Measurements from ENCODE around the gene SH3RF3.
"Not testable (repeated sequence)": the region's sequence is repeated elsewhere in the genome, so short reads cannot be mapped to it uniquely, and the experiment has no call there.

SH3RF3 gene

DNA sequence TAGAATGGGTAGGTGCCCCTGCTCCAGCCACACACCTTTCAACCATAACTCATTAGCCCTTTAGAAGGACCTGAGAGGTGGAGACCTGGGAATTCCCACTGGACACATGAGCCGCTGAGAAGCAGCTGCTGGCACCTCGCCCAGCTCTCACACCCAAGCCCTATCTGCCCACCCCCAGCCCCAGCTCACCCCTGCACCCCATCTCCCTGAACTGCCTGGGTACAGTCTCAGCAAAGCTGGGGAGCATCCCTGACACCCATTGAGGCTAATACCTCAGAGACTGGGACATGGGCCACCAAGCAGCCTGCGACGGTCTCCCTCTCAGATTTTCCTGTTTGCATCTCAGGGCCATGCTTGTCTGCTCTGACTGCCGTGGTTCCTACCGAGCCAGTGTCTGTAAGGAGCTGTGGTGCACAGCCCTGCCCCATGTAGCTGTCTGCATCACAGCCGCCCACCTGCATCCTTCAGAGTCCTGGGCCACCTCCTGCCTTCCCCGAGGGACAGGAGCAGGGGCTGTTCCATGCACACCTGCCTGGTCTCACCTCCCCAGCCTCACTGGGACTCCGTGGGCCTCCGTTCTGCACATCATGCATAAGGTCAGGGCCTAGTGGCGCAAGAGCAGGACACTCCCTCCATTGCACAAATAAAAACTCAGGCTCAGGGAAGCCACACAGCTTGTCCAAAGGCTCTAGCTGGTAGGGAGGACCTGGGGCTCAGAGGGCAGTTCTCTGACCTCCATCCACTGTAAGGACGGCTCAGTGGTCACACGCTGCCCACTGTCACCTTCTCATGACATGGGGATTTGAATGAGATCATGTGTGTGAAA is 394.7 kb downstream of the SH3RF3 start:
- in situ Hi-C loops (cut with HindIII; ENCODE audit: low sequenced_read_pairs) = no loop called here

DNA sequence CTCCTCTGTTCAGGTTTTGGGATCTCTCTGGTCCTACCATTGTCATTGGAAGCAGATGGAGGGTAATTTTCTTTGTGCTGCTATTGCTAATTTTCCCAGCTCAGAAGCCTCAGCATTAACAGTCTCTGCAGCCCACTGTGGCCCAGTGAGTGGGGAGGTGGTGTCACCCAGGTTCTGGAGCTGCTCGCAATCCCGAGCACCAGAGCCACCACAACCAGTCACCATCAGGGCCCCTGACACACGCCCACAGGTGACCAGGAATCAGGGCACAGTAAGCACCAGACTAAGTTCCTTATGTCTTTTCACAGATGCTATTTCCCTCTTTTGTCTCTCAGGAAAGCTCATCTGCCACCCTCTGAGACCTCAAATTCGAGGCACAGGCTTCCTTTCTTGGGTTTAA is 396.8 kb downstream of the SH3RF3 start:
- in situ Hi-C loops (cut with HindIII; ENCODE audit: low sequenced_read_pairs) = no loop called here

DNA sequence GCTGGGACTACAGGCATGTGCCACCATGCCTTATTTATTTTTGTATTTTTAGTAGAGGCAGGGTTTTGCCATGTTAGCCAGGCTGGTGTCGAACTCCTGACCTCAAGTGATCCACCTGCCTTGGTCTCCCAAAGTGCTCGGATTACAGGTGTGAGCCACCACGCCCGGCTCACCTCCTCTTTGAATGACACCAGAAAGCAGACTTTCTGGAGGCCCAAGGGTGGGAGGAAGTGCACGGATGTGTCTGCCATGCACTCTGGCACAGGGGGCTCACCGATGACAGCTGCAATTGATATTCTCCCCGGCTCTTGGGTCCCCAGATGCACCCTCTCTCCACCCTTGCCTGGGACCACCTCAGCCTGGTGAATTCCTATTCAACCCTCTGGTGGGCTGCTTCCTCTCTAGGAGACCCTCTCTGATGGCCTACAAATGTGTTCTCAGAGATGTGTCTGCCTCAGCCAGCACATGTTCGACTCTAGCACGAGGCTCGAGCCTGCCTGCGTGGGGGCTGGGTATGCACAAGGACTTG is 397.5 kb downstream of the SH3RF3 start:
- in situ Hi-C loops (cut with HindIII; ENCODE audit: low sequenced_read_pairs) = no loop called here

DNA sequence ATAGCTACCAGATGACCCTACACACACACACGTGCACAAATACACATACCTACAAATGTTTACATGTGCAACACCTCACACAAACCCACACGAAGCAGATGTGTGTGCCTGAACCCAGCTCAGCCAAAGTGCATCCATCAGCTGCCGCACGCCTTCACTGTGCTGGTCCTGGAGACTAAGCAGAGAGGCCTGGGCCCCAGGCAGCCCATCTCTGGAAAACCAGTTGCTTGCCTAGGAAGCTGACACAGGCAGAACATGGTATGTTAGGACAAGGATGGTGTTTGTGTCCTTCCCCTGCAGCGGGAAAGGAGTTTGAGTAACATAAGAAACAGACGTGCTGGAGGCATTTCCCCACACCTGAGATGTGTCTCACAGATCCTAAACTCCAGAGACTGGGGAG is 398.1 kb downstream of the SH3RF3 start:
- in situ Hi-C loops (cut with HindIII; ENCODE audit: low sequenced_read_pairs) = no loop called here

DNA sequence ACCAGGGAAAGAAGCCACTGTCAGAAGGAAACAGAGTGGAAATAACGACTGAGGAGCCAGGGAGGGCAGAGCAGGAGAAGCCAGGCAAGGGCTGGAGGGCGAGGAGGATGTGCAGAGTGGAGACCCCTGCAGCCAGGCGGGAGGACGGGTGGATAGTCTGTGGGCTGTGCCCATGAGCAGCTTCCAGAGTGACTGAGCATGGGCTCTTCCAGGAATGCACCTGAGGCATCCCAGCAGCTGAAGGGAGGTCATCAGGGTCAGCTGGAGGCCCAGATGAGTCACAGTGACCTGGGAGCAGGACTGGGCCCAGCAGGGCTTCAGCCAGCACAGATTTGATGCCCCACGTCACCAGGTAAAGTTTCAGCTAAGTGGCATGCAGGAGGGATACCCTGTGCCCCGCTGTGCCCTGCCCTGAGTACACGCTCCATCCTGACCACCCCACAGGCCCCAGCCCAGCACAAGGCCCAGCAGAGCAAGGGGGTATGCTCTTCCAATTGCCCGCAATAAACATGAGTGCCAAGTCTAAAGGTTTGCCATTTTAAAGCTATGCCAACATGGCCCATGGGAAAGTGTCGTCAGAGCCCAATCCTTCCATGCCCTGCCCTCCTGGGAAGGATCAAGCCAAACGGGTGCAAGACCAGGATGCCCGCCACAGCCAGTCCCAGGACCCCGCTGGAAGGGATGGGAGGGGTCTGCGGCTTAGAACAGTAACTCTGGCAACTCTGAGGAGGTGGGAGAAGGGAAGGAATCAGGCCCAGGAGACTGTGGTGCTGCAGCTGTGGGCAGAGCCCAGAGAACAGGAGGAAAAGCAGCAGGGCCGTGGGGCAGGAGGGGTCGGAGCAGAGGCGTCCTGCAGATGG is 399.1 kb downstream of the SH3RF3 start:
- in situ Hi-C loops (cut with HindIII; ENCODE audit: low sequenced_read_pairs) = no loop called here

DNA sequence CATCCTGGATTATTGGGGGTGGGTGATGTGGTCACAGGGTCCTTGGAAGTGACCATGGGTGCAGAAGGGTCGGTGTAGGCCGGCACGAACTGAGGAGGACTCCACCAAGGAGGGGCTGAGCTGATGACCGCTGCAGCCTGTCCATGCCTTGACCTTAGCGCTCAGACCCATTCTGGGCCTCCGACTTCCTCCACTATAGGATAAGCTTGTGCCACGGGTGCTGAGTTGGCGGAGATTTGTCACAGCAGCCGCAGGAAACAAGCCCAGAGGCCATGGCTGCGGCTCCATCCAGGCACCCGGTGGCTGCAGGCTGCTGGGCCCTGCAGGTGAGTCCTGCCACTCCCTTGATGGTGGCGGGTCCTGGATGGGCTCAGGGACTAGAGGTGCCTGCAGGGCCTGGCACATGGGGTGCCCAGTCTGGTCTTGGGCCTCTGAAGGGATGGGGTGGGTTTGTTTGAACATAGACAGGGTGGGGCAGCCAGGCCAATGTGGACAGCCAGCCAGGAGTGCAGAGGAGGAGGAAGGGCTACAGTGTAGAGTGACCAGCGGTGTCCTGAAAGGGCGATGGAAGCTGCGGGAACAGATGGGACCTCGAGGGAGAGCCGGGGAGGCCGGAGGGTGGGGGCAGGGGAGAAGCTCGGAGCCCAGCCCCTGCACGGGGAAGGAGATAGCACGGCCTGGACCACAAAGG is 400.0 kb downstream of the SH3RF3 start:
- in situ Hi-C loops (cut with HindIII; ENCODE audit: low sequenced_read_pairs) = no loop called here

DNA sequence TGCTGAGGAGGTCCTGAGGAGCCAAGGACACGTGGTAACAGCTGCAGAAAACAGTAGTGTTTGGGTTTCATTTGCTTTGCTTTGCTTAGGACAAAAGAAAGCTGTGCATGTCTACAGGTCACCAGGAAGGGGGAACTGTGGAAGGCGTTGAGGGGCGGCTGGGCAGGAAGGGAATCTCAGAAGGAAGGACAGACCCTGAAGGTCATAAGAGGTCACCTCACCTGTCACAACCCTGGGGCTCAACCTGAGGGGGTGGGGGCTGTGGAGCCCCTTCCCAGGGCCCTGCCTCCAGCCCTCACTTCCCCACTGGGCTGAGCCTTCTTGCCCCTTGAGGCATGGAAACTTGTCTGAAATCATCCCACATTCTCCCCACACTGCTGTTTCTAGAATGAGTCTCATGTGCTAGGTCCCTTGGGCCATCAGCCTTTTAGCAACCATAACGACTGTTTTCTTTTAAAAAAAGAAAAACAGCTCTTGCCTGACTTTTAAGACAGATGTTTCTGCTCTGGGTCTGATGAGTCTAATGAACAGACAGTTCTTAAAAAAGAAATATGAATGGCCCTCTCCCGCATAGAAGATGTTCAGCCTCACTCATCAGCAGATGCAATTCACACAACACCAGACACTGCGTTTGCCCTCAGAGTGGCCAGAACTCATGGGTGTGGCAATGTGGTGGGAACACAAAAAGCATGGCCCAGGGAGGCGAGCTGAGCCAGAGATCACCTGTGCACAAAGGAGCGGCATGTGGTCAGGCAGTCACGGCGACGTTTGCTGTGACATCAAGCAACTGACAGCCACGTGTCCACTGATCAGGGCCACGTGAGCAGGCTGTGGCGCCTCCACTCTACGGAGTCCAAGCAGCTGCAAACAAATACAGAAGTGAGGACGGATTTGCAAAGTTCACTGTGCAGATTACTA is 400.8 kb downstream of the SH3RF3 start:
- in situ Hi-C loops (cut with HindIII; ENCODE audit: low sequenced_read_pairs) = no loop called here

DNA sequence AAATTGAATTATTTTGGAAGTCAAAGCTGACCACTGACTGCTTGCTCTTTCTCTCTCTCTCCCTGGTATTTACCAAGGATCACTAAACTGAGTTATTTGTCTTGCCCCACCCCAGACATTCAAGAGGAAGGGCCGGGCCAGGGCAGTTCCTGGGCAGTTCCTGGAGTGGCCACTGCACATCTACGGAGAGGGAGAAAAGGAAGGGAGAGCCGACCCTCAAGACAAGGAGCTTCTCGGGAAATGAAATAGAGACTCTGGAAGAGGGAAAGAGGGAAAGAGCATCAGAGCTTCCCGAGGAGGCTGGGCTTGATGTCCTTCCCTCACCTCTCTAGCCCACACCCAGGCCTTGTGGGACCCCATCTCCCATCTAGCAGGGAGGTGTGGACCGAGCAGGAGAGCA is 401.7 kb downstream of the SH3RF3 start:
- in situ Hi-C loops (cut with HindIII; ENCODE audit: low sequenced_read_pairs) = no loop called here

DNA sequence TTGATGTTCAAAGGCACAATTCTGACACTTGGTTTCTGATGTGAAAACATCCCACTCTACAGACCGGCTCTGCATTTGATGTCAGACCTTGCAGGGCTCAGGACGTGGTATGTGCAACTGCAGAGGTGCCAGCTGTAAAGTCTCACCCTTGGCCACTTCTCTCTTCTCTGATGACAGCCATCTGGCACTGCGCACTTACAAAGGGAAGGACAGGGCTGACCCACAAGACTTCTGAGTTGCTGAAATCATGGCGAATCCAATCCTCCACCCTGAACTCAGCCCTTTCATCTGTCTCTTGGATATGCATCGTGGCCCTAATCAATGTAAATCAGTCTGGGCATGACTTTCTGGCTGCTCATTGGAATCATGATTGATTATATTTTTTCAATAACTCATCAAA is 402.2 kb downstream of the SH3RF3 start:
- in situ Hi-C loops (cut with HindIII; ENCODE audit: low sequenced_read_pairs) = no loop called here

DNA sequence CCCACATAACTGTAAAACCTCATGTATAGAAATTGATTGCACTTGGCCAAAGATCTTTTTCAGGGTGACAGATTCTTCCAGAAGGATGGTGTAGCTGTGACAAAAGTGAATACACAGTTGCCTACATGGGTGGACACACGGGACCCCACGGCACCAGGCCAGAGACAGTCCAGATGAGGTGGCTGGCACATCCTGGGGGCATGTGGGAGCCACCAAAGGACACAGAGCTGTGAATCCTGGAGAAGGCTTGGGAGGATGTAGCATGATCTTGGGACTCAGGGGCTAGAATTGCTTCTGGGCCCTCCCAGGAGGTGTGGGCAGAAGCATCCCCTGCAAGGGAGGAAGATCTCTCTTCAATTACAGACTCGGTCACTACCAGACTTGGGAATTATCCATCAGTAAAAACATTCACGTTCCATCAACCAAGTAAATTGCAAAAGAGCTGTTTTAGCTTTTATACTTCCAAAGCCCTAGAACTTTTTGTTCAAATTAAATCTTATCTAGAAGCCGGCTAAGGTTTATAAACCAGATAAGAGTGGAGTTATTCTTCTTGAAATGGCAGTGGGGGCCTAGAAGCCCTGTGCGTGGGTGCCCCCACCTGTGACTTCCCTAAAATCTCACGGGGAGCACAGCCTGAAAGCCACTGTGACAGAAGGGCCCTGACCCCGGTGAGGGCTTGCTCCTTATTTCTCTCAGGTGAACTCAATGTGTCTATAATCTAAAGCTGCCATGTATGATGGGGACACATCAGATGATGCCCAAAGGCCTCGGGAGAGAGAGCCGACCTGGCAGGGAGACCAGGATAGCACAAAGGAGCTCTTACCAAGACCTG is 403.1 kb downstream of the SH3RF3 start:
- in situ Hi-C loops (cut with HindIII; ENCODE audit: low sequenced_read_pairs) = no loop called here

DNA sequence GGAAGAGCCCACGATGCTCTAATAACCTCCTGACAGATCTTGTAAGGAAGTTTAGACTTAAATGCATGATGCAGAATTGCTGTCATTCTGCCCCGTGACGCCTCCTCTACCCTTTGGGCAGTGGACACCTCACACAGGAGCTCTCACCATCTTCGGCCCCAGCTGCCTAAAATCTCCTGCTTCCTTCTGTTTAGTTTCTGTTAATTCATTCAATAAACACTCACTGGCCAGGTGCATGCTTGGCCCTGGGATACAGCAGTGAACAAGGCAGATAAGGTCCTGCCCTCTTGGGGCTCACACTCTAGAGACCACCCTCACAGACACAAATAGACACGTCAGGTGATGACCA is 403.7 kb downstream of the SH3RF3 start:
- in situ Hi-C loops (cut with HindIII; ENCODE audit: low sequenced_read_pairs) = no loop called here

DNA sequence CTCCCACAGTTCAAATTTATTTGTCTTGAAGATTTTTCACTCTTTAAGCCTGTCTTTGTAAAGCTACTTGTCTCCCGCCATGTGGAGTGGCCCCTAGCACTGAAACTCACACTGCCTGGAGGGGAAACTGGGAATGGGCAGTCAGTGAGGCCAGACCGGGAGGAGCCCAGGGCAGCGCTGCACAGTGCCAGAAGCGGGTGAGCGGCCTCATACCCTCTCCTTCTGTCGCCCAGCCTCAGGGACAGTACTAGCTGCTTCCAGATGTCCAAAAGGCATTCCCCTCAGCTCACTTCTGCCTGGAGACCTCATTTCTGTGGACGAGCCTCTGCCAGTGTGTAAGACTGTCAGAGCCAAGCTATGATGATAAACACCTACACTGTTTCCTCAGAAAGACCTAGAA is 404.8 kb downstream of the SH3RF3 start:
- in situ Hi-C loops (cut with HindIII; ENCODE audit: low sequenced_read_pairs) = no loop called here

DNA sequence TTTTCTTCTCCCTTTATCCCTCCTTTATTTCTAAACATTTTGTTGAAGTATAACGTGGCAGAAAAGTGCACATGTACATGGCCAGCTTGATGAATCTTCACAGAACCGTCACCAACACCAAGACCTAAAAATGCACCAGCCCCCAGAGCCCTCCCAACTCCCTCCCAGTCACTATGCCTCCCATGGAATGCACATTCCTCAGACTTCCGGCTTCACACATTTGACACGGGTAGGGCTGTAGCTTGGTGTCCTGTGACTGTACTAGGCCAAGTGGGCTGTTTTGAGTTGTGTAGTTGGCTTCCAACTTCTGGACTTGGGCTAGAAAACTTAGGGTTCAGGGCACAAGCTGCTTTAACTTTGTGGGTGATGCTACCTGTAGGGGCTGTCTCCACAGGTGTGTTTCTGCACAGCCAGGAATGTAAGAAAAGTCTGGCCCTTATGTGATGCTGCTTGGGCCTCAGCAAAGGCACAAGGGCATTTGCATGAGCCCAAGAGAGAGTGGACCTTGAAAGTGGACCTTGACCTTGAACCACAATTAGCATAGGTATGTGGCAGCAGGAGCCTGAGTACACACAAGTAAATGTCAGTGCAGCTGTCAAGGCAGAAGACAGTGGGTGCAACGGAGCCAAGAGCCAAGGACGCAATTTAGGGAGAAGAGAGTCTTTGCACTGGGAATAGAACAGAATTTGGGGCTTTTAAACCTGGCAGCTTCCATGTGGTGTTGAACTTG is 406.4 kb downstream of the SH3RF3 start:
- in situ Hi-C loops (cut with HindIII; ENCODE audit: low sequenced_read_pairs) = no loop called here

DNA sequence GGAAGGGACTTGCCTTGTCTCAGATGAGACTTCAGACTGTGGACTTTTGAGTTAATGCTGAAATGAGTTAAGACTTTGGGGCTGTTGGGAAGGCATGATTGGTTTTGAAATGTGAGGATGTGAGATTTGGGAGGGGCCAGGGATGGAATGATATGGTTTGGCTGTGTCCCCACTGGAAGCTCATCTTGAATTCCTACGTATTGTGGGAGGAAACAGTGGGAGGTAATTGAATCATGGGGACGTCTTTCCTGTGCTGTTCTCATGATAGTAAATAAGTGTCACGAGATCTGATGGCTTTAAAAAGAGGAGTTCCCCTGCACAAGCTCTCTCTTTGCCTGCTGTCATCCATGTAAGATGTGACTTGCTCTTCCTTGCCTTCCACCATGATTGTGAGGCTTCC is 407.6 kb downstream of the SH3RF3 start:
- in situ Hi-C loops (cut with HindIII; ENCODE audit: low sequenced_read_pairs) = not testable (repeated sequence)

DNA sequence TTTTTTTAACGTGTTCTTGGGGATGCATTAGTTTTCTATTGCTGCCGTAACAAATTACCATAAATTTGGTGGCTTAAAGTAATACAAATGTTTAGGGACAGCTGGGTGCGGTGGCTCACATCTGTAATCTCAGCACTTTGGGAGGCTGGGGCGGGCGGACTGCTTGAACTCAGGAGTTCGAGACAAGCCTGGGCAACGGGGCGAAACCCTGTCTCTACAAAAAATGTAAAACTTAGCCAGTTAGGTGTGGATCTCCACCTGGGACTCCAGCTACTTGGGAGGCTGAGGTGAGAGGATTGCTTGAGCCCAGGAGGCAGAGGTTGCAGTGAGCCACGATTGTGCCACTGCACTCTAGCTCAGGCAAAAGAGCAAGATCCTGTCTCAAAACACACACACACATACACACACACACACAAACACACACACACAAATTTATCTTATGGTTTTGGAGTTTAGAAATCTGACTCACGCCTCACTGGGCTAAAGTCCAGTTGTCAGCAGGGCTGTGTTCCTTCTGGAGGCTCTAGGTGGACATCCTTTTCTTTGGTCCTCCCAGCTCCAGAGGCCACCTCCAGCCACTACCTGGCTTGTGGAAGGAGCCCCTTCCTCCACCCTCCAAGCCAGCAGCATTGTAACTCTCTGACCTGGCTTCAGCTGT is 408.7 kb downstream of the SH3RF3 start:
- in situ Hi-C loops (cut with HindIII; ENCODE audit: low sequenced_read_pairs) = no loop called here

DNA sequence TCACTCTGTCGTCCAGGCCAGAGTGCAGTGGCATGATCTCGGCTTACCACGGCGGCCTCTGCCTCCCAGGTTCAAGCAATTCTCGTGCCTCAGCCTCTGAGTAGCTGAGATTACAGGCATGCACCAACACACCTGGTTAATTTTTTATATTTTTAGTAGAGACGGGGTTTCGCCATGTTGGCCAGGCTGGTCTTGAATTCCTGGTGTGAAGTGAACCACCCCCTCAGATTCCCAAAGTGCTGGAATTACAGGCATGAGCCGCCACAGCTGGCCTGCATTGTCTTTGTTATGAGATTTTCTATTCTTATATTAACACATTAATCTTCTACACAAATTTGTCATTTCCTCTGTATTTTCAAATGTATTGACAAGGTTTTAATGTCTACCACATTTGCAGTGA is 409.5 kb downstream of the SH3RF3 start:
- in situ Hi-C loops (cut with HindIII; ENCODE audit: low sequenced_read_pairs) = no loop called here

DNA sequence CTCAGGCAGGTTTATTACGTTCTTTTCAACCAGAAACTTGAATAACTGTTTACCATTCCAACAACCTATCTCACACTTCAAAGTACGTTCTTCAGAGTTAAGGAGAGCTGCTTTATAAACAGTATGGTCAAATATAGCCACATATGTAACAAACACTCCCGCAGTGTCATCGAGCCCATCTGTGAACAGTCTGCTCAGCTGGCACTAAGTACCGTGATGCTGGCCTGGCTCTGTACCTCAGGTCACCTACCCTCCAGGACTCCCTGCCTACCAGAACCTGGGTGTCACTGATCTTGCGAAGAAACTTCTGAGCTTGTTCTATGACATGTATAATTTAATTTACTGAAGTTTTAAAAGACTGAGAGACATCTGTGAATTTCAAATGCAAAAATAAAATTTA is 413.4 kb downstream of the SH3RF3 start:
- in situ Hi-C loops (cut with HindIII; ENCODE audit: low sequenced_read_pairs) = no loop called here
